ENCODE results near the gene TCEA2.

TCEA2 gene

DNA sequence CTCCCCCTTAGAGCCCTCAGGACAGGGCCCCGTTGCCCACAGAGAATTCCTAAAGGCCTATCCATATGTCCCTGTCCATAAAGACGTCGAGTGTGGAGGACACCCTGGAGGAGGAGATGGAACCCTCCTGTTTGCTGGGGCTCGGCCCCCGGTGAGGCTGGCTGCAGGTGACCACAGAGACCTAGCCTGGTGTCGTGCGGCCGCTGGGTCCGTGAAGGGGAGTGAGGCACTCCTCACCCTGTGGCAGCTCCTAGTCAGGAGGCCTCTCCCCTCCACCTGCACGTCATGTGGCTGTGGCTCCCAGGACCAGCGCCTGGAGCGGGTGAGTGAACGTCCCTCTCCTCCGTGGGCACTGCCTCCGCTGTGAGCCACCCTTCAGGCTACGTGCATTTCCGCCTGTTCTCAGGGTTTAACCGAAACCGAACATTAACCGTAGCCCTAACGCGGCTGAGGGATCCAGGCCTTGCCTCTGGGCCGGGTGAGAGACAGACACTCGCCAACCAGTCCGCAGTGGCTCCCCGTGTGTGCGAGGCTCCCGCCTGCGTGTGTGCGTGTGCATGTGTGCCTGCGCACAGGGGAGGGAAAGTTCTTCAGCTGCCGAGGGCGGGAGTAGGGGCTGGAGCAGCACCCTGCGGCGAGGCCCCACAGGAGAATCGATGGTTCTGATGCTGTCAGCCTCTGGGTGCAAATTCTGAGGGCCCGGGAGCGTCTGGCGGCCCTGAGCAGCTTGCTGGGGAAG is 5.9 kb upstream of the TCEA2 start:
- H3K4me3 ChIP-seq (ENCODE audit: low read length), result no peak overlapping the region
- no peak for TF ChIP-seq ZNF274 (IDR thresholded peaks at IDR 0.05; ENCODE audit: low read depth, low read length)

DNA sequence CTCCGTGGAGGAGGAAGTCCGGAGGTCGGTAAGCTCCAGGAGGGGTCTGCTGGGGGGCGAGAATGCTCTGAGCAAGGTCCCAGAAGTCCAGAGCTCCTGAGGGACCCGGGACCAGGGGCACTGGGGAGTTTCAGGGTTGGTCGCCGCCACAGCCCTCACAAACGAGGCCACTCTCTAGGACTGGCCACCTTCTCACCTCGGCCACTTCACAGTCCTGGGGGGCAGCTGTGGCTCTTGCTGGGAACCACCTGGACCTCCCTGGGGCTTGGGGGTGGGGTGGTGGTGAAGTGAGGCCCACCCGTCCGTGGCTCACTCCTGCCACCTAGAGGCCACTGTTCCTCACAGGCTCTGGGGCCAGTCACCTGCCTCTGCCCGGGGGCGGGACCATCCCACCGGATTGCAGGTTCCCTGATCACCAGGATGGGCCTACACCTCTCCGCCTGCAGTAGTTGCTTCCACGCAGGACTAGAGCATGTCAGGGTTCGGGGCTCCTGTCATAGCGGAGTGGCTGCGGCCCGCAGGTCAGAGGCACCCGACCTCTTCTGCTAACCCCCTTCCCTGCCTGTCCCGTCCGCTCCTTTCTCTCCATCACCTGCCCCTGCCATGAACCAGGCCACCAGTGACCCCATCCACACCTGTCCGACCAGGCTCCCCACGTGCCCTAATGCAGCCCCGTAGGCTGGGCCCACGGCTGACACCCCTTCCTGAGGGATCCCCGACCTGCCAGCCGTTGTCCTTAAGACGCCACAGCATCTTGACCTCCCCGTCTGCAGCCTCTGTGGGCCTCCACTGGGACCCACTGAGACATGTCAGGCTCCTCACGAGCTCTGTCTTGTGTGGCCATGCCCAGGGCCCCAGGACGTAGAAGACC is 5.1 kb upstream of the TCEA2 start:
- TF ChIP-seq ZNF274 (IDR thresholded peaks at IDR 0.05; ENCODE audit: low read depth, low read length), result no peak
- H3K4me3 ChIP-seq (ENCODE audit: low read length), result no peak overlapping the region

DNA sequence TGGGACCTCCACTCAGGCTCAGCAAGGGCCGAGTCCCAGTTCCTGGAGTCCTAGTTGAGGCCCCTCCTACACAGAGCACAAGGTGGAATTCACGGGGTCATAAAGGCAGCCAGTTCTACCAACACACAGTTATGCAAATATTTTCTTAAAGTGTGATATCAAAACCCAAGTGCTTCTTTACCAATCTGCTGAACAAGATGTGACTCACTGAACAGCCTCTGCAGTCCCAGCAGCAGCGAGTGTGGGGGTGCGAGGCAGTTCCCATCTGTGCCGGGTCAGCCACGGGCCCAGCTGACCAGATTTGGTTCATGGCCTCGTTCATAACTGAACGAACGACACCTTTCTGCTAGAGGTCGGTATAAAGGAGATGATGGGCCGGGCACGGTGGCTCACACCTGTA is 4.5 kb upstream of the TCEA2 start:
- TF ChIP-seq ZNF274 (IDR thresholded peaks at IDR 0.05; ENCODE audit: low read depth, low read length), result no peak
- H3K4me3 ChIP-seq (ENCODE audit: low read length), result no peak overlapping the region

- no peak for TF ChIP-seq ZNF274 (IDR thresholded peaks at IDR 0.05; ENCODE audit: low read depth, low read length)
- peak overlapping the region; percentile 51; the same call in 1 of the 2 replicates for H3K4me3 ChIP-seq (ENCODE audit: low read length)
Measured at GRCh38 chr20:64062276-64062595, 762 bp upstream of the TCEA2 start.

DNA sequence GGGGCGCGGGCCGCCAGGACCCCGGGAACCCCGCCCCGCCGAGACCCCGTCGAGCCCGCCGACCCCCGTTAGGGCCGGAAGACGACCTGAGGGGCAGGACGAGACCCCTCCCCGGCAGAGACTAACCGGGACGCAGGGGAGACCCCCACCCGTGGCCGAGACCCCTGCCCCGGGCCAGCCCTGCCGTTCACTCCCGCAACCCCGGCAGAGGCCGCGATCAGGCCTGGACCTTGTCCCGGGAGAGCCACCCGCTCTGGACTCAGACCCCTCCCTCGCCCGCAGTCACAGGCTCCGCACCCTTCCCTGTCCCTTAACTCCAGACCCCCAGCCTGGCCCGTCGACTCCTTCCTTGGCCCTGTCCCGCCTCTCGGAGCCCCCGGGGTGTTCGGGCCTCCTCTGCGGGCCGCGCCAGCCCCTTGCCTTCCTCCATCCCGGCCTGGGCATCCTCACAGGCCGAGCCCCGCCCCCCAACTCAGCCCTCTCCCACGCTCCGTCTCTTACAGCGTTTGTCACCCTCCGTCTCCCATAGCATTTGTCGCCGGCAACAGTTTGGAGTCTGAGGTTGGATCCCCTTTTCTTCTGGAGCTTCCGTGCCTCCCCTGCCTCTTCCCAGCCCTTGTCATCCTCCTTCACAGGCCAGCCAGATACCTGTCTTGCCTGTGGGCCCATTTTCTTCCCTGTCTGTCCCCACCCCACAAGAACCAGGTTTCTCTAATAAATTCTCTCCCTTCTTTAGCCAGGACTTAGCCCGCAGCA is 569 bp downstream of the TCEA2 start:
- peak overlapping the region; percentile 81 for H3K4me3 ChIP-seq (ENCODE audit: low read length)
- no peak for TF ChIP-seq ZNF274 (IDR thresholded peaks at IDR 0.05; ENCODE audit: low read depth, low read length)

- no peak for TF ChIP-seq ZNF274 (IDR thresholded peaks at IDR 0.05; ENCODE audit: low read depth, low read length)
- H3K4me3 ChIP-seq (ENCODE audit: low read length), result no peak overlapping the region
Measured at GRCh38 chr20:64064145-64064698, 1.2 kb downstream of the TCEA2 start.

DNA sequence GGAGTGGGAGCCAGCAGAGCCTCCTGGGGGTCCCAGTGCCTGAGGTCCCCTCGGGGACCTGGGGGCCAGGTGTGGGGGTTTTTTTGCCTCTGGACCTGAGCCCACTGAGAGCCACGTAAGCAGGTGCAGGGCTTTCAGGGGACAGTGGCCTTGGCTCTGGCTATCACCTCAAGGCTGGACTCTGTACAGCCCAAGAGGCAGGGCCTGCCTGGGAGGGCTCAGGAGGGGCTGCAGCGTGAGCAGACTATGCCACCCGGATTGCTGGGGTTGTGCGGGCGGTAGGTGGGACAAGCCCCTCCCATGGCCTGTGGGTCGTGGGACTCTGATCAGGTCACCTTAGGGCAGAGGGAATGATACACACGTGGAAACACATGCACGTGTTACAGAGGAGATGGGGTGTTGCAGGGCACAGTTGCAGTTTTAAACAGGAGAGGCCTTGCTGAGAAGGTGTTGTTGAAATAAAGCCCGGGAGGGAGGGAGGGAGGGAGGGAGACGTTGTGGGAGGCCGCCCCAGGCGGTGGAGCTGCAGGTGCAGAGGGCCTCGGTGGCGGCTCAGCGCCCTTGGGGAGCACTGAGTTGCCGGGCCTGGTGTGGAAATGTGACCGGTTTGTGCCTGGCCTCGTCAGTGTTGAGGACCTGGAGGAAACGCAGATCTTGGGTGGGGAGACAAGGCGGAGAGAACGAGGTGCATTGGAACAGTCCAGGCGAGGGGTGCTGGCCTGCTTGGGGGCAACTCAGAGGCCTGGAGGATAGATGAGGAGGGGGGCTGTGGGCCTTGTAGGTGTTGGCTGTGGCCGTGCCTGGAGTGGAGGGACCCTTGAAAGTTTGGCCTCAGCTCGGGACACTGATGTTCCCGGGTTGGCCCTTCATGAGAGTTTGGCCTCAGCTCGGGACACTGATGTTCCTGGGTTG is 2.3 kb downstream of the TCEA2 start:
- TF ChIP-seq ZNF274 (IDR thresholded peaks at IDR 0.05; ENCODE audit: low read depth, low read length), result no peak
- H3K4me3 ChIP-seq (ENCODE audit: low read length), result no peak overlapping the region

GRCh38 chr20:64065974-64066343 is 3.0 kb downstream of the TCEA2 start:
- no peak overlapping the region for H3K4me3 ChIP-seq (ENCODE audit: low read length)
- no peak for TF ChIP-seq ZNF274 (IDR thresholded peaks at IDR 0.05; ENCODE audit: low read depth, low read length)

DNA sequence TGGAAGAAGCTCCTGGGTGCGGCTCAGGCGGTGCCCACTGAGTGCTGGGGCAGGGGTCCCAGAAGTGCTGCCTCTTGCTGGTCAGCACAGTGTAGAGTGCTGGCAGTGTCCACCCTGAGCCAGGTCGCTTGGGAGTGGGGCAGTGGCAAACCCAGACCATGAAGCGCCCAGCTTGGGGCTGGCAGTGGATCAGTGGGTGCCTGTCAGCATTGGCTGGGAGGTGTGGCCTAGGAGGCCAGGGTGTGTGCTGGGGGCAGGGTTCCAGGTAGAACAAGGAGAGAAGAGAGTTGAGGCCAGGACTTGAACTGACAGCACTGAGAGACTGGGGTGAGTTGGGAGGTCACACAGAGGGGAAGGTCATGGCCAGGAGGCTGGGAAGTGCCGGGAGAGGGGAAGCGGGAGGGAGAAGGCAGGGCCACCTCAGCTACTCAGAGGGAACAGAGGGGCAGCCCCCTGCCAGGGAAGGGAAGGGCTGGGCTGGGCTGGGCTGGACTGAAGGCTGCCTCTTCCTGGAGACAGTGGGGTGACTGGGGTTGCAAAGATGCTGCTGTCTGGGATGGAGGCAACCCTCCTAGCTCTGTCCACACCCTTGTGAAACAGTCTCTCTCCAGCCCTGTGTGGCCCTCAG is 4.1 kb downstream of the TCEA2 start:
- no peak overlapping the region for H3K4me3 ChIP-seq (ENCODE audit: low read length)
- no peak for TF ChIP-seq ZNF274 (IDR thresholded peaks at IDR 0.05; ENCODE audit: low read depth, low read length)

GRCh38 chr20:64067733-64068307 is 4.8 kb downstream of the TCEA2 start:
- TF ChIP-seq ZNF274 (IDR thresholded peaks at IDR 0.05; ENCODE audit: low read depth, low read length), result no peak
- H3K4me3 ChIP-seq (ENCODE audit: low read length), result no peak overlapping the region

DNA sequence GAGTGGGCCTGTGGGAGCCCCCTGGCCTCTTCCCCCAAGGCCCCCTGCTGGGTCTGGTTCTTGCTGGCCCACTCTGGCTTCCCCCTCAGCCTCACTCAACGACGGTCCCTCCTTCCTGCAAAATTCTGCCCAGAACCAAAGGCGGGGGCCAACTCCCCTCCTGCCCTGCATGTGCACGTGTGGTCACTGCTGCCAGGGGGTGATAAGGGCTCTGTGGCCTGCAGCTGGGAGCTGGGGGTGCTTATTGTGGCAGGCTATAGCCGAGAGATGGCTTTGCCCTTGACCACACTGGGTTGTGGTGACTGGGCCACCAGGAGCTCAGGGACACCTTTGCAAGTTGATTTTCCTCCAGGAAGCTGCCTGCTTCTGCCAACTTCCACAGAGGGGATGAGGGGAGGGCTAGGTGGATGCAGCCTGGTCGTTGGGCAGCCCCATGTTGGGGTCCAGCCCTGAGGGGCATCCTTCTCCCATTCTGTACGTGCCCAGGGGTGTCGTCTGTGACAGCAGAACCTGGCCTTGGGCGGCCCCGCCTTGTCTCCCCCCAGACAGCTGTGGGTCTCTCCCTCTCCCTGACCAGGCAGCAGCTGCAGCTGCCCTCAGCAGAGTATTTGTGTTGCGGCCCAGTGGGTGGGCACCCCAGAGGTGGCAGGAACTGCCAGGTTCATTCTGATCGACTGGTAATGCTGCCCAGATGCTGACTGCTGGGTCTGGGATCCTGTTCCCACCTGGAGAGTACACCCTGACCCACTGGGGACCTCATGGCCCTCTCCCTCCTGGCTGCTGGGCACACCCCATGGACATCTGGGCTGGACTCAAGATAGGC is 5.6 kb downstream of the TCEA2 start:
- no peak for TF ChIP-seq ZNF274 (IDR thresholded peaks at IDR 0.05; ENCODE audit: low read depth, low read length)
- no peak overlapping the region for H3K4me3 ChIP-seq (ENCODE audit: low read length)

GRCh38 chr20:64069209-64069613 is 6.2 kb downstream of the TCEA2 start:
- no peak for TF ChIP-seq ZNF274 (IDR thresholded peaks at IDR 0.05; ENCODE audit: low read depth, low read length)

More at GRCh38 chr20:64069209-64069613, 6.2 kb downstream of the TCEA2 start:
- no peak overlapping the region for H3K4me3 ChIP-seq (ENCODE audit: low read length)

Measured in GM08714 (cell line).